SKM-1 treated with dmso at 0.1 percent for 144 hours (cell line): ENCODE data around the gene PKN3.
"Not testable (repeated sequence)": the region's sequence is repeated elsewhere in the genome, so short reads cannot be mapped to it uniquely, and the experiment has no call there.

Experiments
- DNase-seq: peaks from one replicate; lab custom pipeline; 2025; ENCODE audit not compliant: unreplicated experiment; lab: John Stamatoyannopoulos, UW

PKN3 gene

GRCh38 chr9:128690684-128691034, 11.6 kb upstream of the PKN3 start:
- no peak for DNase-seq

- not testable (repeated sequence) for DNase-seq
Measured at GRCh38 chr9:128693738-128694137, 8.6 kb upstream of the PKN3 start.

GRCh38 chr9:128694344-128694743, 8.0 kb upstream of the PKN3 start:
- no peak for DNase-seq

GRCh38 chr9:128696923-128697707, 5.2 kb upstream of the PKN3 start:
- no peak for DNase-seq

- DNase-seq: not testable (repeated sequence)
Measured at GRCh38 chr9:128699096-128699795, 3.1 kb upstream of the PKN3 start.

GRCh38 chr9:128701227-128701854, 962 bp upstream of the PKN3 start:
- no peak for DNase-seq

- no peak for DNase-seq
Measured at GRCh38 chr9:128702949-128703615, 779 bp downstream of the PKN3 start.

GRCh38 chr9:128703616-128704355, 1.5 kb downstream of the PKN3 start:
- no peak for DNase-seq

- DNase-seq: no peak
Measured at GRCh38 chr9:128704356-128704670, 2.0 kb downstream of the PKN3 start.

GRCh38 chr9:128705051-128705965, 3.0 kb downstream of the PKN3 start:
- DNase-seq: no peak

- DNase-seq: no peak
Measured at GRCh38 chr9:128706045-128706444, 3.7 kb downstream of the PKN3 start.

- DNase-seq: no peak
Measured at GRCh38 chr9:128706671-128707381, 4.5 kb downstream of the PKN3 start.

GRCh38 chr9:128707446-128707845, 5.1 kb downstream of the PKN3 start:
- DNase-seq: no peak

GRCh38 chr9:128712451-128713410, 10.4 kb downstream of the PKN3 start:
- DNase-seq: no peak

GRCh38 chr9:128713411-128713780, 11.1 kb downstream of the PKN3 start:
- DNase-seq: no peak

- no peak for DNase-seq
Measured at GRCh38 chr9:128713941-128714573, 11.8 kb downstream of the PKN3 start.

- DNase-seq: no peak
Measured at GRCh38 chr9:128714586-128715435, 12.5 kb downstream of the PKN3 start.
